H7 (cell line): Measurements from ENCODE around the gene SLAMF9. TPM values are rescaled to one million over a fixed set of nuclear protein-coding genes. Genes with fewer than 3 reads are reported as not detected.

Experiments
- DNase-seq: peaks from one replicate; pipeline ENCODE4 v3.0.0; 2012
- H3K27me3 ChIP-seq: 2 replicates; pipeline ENCODE4 v1.6.0; 2011; ENCODE audit warnings: mild to moderate bottlenecking, low read length; ENCODE audit not compliant: control insufficient read depth, insufficient read depth
- H3K36me3 ChIP-seq: replicated peaks from 2 replicates; pipeline ENCODE4 v1.5.1; 2011; ENCODE audit warnings: low read length; ENCODE audit not compliant: control insufficient read depth, insufficient read depth
- H3K4me3 ChIP-seq: 2 replicates; pipeline ENCODE4 v1.5.1; 2011; ENCODE audit warnings: low read depth, mild to moderate bottlenecking, control low read depth, low read length, moderate library complexity; ENCODE audit not compliant: insufficient read depth
- total RNA-seq: library from RNA; depleted of rRNA; stranded (reverse); fragments of >200 nt; shearing (Covaris generic); gene quantifications from 2 replicates; pipeline ENCODE4 v1.2.3, GENCODE V29; 2014

Gene SLAMF9
- total RNA-seq, 1 experiment from 2014 or later: not detected

GRCh38 chr1:159920651-159921050, 33.4 kb downstream of the SLAMF9 start:
- Histone ChIP-seq H3K4me3 (no peak overlapping the region), H3K27me3 (peaks cover 3% of the 10 kb centered on the region; the same call in 1 of the 2 replicates), H3K36me3 (peaks cover 12% of the 10 kb centered on the region)
- DNase-seq: no peak

- Histone ChIP-seq H3K27me3 (peaks cover 3% of the 10 kb centered on the region; the same call in 1 of the 2 replicates), H3K4me3 (no peak overlapping the region), H3K36me3 (peaks cover 12% of the 10 kb centered on the region)
- DNase-seq: no peak
Observed at GRCh38 chr1:159920202-159920601, 33.8 kb downstream of the SLAMF9 start.

- Histone ChIP-seq H3K27me3 (no peaks in the 10 kb centered on the region; the same call in 1 of the 2 replicates), H3K36me3 (peaks cover 12% of the 10 kb centered on the region), H3K4me3 (no peak overlapping the region)
- no peak for DNase-seq
Observed at GRCh38 chr1:159919236-159919865, 34.7 kb downstream of the SLAMF9 start.

GRCh38 chr1:159918352-159919200, 35.5 kb downstream of the SLAMF9 start:
- peaks cover 12% of the 10 kb centered on the region for H3K36me3 ChIP-seq
- H3K4me3 ChIP-seq: no peak overlapping the region
- DNase-seq: no peak
- no peaks in the 10 kb centered on the region for H3K27me3 ChIP-seq

- no peaks in the 10 kb centered on the region for H3K27me3 ChIP-seq
- peaks cover 12% of the 10 kb centered on the region for H3K36me3 ChIP-seq
- no peak overlapping the region for H3K4me3 ChIP-seq
- DNase-seq: no peak
Observed at GRCh38 chr1:159917533-159918351, 36.3 kb downstream of the SLAMF9 start.

- H3K4me3 ChIP-seq: no peak overlapping the region
- H3K36me3 ChIP-seq: peaks cover 12% of the 10 kb centered on the region
- no peaks in the 10 kb centered on the region for H3K27me3 ChIP-seq
- DNase-seq: peak; percentile 67
Observed at GRCh38 chr1:159916242-159917051, 37.6 kb downstream of the SLAMF9 start.

- Histone ChIP-seq H3K36me3 (peaks cover 12% of the 10 kb centered on the region), H3K27me3 (no peaks in the 10 kb centered on the region), H3K4me3 (no peak overlapping the region)
- DNase-seq: no peak
Observed at GRCh38 chr1:159915571-159916241, 38.3 kb downstream of the SLAMF9 start.

GRCh38 chr1:159914252-159915018, 39.6 kb downstream of the SLAMF9 start:
- Histone ChIP-seq H3K27me3 (no peaks in the 10 kb centered on the region), H3K36me3 (peaks cover 6% of the 10 kb centered on the region), H3K4me3 (no peak overlapping the region)
- DNase-seq: no peak

- peaks cover 2% of the 10 kb centered on the region for H3K36me3 ChIP-seq
- no peaks in the 10 kb centered on the region for H3K27me3 ChIP-seq
- H3K4me3 ChIP-seq: no peak overlapping the region
- no peak for DNase-seq
Observed at GRCh38 chr1:159913451-159914192, 40.4 kb downstream of the SLAMF9 start.

- Histone ChIP-seq H3K27me3 (no peaks in the 10 kb centered on the region; the same call in 1 of the 2 replicates), H3K36me3 (no peaks in the 10 kb centered on the region), H3K4me3 (no peak overlapping the region)
- no peak for DNase-seq
Observed at GRCh38 chr1:159911326-159912070, 42.5 kb downstream of the SLAMF9 start.

- DNase-seq: no peak
- Histone ChIP-seq H3K27me3 (no peaks in the 10 kb centered on the region; the same call in 1 of the 2 replicates), H3K36me3 (no peaks in the 10 kb centered on the region), H3K4me3 (no peak overlapping the region)
Observed at GRCh38 chr1:159908031-159908940, 45.8 kb downstream of the SLAMF9 start.
